Measurements from ENCODE around the gene PFKP.
"Not testable (repeated sequence)": the region's sequence is repeated elsewhere in the genome, so short reads cannot be mapped to it uniquely, and the experiment has no call there.

The PFKP gene

DNA sequence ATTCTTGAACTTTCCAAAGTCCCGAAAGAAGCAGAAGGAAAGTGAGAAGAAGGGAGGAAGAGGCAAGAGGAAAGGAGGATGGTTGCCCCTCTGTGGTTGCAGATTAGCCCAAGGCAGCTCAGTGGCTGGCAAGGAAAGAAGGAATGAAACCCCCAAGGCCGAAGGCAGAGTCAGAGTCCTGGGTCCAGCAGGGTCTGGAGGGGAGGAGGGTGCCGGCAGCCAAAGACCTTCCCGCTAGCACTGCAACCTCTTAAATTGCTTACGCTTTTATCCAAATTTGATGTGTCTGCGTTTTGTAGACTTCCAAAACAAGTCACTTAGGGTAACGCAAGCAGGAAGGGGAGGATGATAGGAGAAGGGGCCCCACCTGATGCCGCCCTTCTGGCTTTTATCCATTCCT, 7.4 kb upstream of the PFKP start:
- no peak for DNase-seq (ENCODE audit: extremely low spot score)
- TF ChIP-seq, protein P1, sequence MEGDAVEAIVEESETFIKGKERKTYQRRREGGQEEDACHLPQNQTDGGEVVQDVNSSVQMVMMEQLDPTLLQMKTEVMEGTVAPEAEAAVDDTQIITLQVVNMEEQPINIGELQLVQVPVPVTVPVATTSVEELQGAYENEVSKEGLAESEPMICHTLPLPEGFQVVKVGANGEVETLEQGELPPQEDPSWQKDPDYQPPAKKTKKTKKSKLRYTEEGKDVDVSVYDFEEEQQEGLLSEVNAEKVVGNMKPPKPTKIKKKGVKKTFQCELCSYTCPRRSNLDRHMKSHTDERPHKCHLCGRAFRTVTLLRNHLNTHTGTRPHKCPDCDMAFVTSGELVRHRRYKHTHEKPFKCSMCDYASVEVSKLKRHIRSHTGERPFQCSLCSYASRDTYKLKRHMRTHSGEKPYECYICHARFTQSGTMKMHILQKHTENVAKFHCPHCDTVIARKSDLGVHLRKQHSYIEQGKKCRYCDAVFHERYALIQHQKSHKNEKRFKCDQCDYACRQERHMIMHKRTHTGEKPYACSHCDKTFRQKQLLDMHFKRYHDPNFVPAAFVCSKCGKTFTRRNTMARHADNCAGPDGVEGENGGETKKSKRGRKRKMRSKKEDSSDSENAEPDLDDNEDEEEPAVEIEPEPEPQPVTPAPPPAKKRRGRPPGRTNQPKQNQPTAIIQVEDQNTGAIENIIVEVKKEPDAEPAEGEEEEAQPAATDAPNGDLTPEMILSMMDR (IDR thresholded peaks at IDR 0.05; ENCODE audit: control extremely low read depth, extremely low read depth, low read depth, missing control alignments), result no peak
- POLR2A ChIA-PET, result no interaction called here
- CTCF ChIA-PET, result no interaction called here

DNA sequence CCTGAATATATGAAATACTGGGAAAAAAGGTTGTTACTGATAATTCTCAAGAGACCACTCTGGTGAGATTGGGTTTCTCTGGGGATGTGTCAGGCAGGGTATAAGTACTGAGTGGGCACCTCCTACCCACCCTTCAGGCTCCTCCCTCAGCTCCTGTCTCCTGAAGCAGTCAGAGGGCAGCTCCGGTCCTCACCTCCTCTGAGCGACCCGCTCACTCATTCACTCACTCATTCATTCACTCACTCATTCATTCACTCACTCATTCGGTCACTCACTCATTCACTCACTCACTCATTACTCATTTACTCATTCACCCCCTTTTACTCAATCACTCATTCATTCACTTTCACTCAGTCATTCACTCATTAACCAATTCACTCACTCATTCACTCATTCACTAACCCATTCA, 6.9 kb upstream of the PFKP start:
- ChIA-PET POLR2A (no interaction called here), CTCF (no interaction called here)
- TF ChIP-seq, protein P1 (IDR thresholded peaks at IDR 0.05; ENCODE audit: control extremely low read depth, extremely low read depth, low read depth, missing control alignments), result no peak

DNA sequence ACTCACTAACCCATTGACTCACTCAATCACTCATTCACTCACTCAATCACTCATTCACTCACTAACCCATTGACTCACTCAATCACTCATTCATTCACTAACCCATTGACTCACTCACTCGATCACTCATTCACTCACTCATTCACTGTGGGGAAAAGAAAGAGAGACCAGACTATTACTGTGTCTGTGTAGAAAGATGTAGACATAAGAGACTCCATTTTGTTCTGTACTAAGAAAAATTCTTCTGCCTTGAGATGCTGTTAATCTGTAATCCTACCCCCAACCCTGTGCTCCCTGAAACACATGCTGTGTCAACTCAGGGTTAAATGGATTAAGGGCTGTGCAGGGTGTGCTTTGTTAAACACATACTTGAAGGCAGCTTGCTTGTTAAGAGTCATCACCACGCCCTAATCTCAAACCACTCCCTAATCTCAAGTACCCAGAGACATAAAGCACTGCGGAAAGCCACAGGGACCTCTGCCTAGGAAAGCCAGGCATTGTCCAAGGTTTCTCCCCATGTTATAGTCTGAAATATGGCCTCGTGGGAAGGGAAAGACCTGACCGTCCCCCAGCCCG, 5.9 kb upstream of the PFKP start:
- CTCF ChIA-PET; POLR2A ChIA-PET; DNase-seq (ENCODE audit: extremely low spot score): not testable (repeated sequence)

More for the DNA sequence above, 6.9 kb upstream of the PFKP start:
- DNase-seq (ENCODE audit: extremely low spot score), result no peak

DNA sequence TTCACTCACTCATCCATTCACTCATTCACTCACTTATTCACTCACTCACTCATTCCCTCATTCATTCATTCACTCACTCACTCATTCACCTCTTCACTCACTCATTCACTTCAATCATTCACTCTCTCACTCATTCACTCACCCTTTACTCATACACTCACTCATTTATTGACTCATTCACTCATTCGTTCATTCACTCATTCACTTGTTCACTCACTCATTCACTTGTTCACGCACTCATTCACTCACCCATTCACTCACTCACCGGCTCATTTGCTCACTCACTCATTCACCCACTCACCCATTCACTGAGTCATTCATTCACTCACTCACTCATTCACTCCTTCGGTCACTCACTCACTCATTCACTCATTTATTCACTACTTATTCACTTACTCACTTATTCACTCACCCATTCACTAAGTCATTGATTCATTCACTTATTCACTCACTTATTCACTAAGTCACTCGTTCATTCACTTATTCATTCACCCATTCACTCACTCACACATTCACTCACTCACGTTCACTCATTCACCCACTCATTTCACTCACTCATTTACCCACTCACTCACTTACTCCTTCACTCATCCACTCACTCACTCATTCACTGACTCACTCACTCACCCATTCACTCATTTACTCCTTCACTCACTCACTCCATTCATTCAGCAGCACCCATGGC, 4.7 kb upstream of the PFKP start:
- TF ChIP-seq, protein P1 (IDR thresholded peaks at IDR 0.05; ENCODE audit: control extremely low read depth, extremely low read depth, low read depth, missing control alignments), result no peak
- no peak for DNase-seq (ENCODE audit: extremely low spot score)
- CTCF ChIA-PET, result no interaction called here
- POLR2A ChIA-PET, result no interaction called here

DNA sequence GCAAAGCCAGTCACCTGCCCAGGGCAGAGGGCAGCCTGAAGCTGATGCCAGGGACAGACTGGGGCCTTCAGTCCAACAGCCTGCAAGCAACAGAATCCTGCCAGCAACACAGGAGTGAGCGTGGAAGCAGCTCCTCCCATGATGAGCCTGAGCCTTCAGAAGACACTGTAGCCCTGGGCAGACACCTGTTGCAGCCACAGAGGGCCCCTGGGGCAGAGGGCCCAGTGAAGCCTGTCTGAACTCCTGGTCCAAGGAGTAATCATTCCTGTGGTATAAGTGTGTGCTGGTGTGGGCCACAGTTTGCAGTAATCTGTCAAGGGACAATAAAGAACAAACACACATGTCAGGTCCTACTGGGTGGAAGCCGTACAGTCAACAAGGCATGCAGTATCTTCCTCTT, 2.9 kb upstream of the PFKP start:
- DNase-seq (ENCODE audit: extremely low spot score), result no peak
- POLR2A ChIA-PET, result no interaction called here
- CTCF ChIA-PET, result interaction anchor here (1.0 to 1.5 kb wide), 2 partner anchors 9 to 12 kb away, joined by 3 read pairs; no protein-coding TSS in a partner anchor
- TF ChIP-seq, protein P1 (IDR thresholded peaks at IDR 0.05; ENCODE audit: control extremely low read depth, extremely low read depth, low read depth, missing control alignments), result no peak

DNA sequence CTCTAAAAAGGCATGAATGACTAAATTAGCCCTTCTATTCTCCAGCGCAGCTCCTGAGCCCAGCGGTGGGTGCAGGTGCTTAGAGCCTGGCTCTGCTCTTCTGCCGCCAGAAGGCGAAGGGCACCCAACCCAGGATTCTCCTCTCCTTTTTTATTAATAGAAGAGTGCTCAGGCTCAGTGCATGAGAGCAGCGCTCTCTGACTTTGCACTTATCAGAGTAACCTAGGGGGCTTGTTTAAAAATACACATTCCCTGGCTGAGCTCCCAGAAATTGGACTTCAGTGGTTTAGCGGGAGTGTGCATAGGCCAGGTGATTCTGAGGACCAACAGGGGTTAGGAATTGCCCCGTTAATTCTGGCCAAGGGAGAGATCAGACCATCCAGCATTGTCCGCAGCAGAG, 1.7 kb upstream of the PFKP start:
- TF ChIP-seq, protein P1 (IDR thresholded peaks at IDR 0.05; ENCODE audit: control extremely low read depth, extremely low read depth, low read depth, missing control alignments), result no peak
- POLR2A ChIA-PET, result no interaction called here
- no peak for DNase-seq (ENCODE audit: extremely low spot score)
- CTCF ChIA-PET, result interaction anchor here (1.5 to 1.7 kb wide), 2 partner anchors 11 to 21 kb away, joined by 3 to 5 read pairs; no protein-coding TSS in a partner anchor

DNA sequence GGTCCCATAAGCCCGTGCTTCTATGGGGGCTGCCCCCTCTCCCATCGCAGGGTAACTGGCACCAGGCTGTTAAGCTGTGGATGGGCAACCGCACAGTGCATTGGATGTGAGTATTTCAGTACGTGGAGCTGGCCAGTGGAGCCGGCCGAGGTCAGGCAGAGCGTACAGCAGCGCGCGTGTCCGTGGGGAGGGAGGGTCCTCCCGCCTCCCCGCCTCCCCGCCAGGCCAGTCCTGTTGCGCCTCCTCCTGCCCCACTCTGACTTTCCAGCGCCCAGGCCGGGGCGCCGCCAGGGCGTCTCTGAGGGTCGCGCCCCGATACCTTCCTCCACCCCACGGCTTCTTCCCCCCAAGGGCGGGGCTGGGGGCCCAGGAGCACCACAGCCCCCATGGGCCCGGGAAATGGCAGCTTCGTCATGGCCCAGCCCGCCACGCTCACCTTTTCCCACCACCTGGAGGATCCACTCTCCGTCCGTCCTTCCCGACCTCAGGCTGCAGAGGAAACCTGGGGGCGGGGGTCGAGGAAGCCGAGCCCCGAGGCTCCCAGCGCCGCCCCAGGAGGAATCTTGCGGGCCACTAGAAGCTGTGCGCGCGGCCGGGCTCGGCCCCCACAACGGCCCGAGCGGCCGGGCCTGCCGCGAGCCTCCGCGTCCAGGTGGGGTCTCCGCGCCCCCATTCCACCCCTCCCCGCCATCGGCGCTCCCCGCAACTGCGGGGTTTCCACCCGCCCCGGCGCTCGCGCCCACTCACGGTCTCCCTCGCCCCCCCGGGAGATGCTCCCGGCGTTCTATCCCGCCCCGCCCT, 831 bp upstream of the PFKP start:
- no peak for DNase-seq (ENCODE audit: extremely low spot score)
- ChIA-PET CTCF (interaction anchor here (1.7 kb wide), 1 partner anchor 22 kb away, joined by 5 read pairs; no protein-coding TSS in a partner anchor), POLR2A (no interaction called here)
- TF ChIP-seq, protein P1 (IDR thresholded peaks at IDR 0.05; ENCODE audit: control extremely low read depth, extremely low read depth, low read depth, missing control alignments), result no peak

Measured in GM10248 (cell line).